ELF-1 (cell line): ENCODE data around the gene PTGES.
A peak's percentile ranks its signal among the peaks of the same experiment; 100 is the strongest.
"Not testable (repeated sequence)": the region's sequence is repeated elsewhere in the genome, so short reads cannot be mapped to it uniquely, and the experiment has no call there.

Source experiments
- DNase-seq: peaks from one replicate; pipeline ENCODE4 v3.0.0-alpha.2; 2016; ENCODE audit warnings: low read depth, low spot score

Gene PTGES

DNA sequence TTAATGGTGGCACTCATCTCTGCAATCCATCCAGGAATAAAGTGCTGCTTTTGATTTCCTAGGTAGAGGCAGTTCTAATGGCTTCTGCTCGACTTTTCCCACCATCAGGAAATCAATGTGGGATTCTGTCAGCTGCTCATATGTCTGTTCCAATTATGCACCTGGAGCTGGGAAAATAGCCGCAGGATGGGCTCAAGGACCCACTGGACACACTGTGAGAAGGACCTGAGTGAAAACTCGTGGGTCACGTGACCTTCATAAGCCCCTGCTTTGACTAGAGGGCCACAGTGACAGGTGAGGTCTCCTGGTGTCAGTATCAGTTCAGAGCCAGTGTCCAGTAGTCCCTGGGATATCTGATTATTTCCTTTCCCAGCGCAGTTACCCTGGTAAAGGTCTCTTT, 17.9 kb upstream of the PTGES start:
- no peak for DNase-seq

GRCh38 chr9:129769669-129770068, 16.8 kb upstream of the PTGES start:
- no peak for DNase-seq

DNA sequence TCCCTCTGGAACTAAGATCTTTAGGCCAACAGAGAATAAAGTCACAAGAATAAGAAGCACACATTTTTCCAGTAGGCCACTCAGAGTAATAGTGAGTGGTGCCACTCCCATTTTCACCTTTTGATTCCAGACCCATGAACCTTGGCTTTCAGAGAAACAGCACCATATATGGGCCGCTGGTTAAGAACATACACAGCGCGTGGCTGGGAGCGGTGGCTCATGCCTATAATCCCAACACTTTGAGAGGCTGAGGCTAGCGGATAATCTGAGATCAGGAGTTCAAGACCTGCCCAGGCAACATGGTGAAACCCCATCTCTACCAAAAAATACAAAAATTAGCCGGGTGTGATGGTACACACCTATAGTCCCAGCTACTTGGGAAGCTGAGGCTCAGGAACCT, 15.6 kb upstream of the PTGES start:
- DNase-seq: no peak

DNA sequence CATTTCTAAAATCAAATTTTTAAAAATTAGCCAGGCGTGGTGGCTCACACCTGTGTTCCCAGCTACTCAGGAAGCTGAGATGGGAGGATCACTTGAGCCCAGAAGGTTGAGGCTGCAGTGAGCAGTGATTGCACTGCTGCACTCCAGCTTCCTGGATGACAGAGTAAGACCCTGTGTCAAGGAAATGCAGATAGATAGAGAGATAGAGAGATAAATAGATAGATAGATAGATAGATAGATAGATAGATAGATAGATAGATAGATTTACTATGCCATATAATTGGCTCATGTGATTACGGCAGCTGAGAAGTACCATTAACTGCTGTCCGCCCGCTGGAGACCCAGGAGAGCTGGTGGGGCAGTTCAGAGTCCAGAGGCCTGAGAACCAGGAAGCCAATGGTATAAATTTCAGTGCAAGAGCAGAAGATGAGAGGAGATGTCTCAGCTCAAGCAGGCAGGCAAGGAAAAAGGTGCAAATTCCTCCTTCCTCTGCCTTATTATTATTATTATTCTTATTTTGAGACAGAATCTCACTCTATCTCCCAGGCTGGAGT, 13.0 kb upstream of the PTGES start:
- no peak for DNase-seq

GRCh38 chr9:129762985-129763926, 10.4 kb upstream of the PTGES start:
- no peak for DNase-seq

- DNase-seq: not testable (repeated sequence)
Measured at GRCh38 chr9:129762370-129762984, 9.6 kb upstream of the PTGES start.

DNA sequence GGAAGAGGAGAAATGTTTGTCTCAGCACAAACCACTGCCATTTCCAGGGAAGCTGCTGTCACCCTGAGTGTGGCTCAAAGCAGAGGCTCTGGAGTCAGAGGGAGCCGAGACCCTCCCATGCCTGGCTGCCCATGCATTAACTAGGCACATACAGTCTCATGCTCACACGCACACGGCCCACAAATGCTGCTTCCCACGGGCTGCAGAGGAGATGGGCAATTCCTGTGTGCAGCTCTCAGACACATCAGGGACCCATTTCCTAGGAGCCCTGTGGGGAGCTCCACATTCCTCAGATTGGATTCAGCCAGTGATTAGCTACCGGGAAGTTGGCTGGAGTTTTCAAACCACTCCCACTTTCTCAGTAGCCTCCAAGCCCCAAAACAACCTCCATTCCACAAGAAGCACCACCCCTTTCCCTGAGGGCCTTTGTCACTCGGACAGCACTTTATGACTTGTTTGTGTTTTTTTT, 9.1 kb upstream of the PTGES start:
- peak; percentile 86 for DNase-seq

DNA sequence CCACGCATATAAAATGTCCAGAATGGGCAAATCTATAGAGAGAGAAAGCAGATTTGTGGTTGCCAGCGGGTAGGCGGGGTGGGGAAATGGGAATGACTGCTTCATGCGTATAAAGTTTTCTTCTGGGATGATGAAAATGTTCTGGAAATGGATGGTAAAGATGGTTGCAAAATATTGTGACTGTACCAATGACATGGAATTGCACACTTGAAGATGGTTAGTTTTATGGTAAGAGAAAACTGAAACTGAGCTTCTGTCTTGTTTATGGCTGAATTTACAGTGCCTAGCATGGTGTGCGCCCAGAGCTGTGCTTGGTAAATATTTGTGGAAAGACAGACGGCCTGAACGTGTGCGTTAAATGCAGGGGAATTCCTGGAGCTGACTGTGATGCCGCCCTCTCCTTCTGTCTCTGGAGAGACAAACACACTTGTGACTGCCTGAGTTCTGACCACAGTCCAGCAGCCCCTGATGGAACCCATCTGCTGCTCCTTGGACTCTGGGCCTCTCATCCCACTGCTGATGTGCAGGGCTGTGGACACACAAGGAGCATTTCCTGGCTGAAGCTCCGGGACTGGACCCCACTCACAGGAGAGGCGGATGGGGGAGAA, 8.6 kb upstream of the PTGES start:
- no peak for DNase-seq

- DNase-seq: not testable (repeated sequence)
Measured at GRCh38 chr9:129760784-129761183, 7.9 kb upstream of the PTGES start.

DNA sequence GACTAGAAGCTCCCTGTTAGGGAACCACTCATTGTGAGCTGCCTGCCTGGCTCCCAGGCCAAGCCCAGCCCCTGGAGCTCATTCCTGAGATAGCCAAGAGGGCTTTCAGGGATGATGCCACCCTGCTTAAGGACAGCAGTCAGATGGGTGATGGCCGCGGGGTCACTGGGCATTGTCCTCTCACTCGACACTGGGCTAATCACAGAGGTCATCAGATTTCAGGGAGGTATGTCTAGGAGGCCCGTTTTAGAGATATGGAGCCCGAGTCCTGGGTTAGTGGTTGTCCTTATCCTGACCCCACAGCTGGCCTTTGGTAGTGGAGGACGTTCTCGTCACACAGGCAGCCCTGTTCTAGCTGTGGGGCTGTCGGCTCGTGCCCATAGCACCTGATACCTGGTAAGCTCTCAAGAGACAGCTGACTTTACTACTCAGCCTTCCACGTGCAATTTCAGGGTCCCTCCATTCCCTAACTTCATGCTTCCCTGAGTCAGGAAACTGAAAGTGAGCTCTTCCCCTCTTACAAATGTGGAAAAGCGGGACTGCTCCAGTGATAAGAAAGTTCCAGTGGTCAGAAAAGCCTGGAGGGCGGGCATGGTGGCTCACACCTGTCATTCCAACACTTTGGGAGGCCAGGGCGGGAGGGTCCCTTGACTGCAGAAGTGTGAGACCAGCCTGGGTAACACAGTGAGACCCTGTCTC, 7.1 kb upstream of the PTGES start:
- no peak for DNase-seq

GRCh38 chr9:129759319-129759718, 6.5 kb upstream of the PTGES start:
- no peak for DNase-seq

DNA sequence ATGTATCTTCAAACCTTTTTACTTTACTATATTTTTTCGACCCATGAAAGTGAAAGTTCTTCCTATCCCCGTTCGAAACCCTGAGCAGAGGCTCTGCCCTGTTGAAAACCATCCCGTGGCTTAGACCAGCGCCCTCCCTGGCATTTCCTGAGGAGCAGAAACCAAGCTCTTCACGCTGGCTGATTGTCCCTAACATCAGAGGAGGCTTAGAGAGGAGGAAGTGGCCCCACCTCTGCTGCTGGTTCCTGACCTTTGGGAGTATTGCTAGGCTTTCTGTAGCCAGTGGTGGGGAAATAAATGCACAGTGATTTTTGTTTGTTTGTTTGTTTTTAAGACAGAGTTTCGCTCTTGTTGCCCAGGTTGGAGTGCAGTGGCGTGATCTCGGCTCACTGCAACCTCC, 4.2 kb upstream of the PTGES start:
- no peak for DNase-seq

- DNase-seq: no peak
Measured at GRCh38 chr9:129756191-129756590, 3.3 kb upstream of the PTGES start.

GRCh38 chr9:129755151-129755550, 2.3 kb upstream of the PTGES start:
- DNase-seq: no peak

DNA sequence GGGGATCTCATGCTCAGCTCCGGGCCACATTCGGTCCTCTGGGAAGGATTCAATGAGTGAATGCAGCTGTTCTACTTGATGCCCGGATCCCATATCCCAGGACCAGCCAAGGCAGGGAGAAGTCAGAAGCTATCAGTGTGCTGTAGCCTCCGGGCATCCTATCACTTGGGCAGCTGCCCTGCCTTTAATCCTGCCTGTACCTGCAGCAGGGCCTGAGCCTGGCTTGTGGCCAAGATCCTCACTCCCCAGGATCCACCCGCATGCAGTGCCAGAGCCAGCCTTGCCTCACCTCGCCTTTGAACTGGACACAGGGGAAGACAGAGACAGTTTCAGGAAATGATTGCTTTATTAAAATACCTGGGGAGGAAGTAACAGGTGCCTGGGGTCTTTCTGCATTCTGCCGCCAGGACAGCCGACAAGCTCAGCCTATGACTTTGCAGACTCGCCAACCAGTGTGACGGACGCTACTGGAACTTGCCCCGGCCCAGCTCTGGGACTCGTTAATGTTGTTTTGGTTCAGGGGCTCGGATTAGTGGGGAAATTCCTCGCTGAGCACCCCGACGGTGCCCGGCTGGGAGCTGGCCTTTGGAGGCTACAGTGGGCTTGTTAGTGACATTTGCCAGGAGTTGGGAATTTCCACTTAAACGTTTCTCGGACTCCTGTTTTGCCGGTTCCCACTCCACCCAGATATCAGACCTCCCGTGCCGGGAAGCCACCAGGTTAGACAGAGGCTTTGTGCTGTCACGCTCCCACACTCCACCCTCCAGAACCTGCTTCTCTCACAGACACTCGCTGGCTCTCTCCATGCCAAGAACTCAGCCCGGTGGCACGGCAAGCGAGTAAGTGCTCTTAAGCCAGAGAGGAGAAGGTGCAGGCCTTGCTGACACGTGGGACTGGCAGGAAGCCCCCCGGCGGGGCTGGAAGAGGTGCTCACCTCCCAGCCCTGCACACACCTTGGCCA, 721 bp downstream of the PTGES start:
- DNase-seq: peak; percentile 44

DNA sequence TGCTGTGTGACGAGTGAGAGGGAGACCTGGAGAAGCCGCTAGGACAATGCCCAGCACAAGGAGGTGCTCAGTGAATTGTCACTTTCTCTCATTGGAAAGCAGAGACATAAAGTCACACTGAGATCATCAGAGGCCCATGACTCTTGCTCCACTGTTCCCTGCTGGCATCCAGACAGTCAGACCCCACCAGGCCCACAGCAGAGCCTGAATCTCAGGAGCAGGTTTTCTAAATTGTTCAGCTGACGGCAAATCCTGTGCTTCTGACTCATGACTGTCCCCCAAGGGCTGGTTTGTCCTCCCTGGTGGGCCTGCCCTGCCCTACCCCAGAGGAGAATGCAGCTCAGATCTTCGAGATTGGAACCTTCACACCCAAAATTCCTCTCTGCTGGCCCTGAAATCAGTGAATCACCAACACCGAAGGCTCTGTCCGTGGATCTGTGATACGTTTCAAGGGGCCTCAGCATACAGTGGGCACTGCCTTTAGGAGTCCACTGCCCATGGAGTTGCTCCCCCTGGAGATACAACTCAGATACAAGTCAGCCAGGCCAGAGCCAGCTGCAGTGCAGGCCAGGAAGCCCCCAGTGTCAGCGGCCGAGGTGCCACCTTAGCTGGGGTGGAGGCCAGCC, 2.7 kb downstream of the PTGES start:
- DNase-seq: peak; percentile 87

DNA sequence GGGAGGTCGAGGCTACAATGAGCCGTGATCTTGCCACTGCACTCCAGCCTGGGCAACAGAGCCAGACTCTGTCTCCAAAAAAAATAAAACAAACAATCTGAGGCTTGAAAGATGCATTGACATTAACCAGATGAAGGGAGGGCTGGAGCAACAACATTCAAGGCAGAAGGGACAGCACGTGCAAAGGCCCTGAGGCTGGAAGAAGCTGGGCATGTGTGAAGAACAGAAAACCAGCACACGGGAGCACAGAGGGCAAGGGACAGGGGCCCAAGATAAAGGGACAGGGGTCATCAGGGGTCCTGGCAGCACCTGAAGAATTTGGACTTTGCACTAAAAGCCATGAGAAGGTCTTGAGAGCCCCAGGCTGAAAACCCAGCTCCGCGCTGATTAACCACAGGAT, 3.3 kb downstream of the PTGES start:
- DNase-seq: no peak

DNA sequence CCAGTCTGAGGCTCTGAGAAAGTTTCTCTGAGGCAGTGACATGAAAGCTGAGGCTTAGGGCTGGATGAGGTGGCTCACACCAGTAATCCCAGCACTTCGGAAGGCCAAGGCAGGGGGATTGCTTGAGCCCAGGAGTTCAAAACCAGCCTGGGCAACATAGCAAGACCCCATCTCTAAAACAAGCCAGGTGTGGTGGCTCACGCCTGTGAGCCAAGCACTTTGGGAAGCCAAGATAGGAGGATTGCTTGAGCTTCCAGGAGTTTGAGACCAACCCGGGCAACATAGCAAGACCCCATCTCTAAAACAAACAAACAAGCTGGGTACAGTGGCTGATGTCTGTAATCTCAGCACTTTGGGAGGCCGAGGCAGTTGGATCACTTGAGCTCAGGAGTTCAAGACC, 3.8 kb downstream of the PTGES start:
- not testable (repeated sequence) for DNase-seq

GRCh38 chr9:129748249-129748648, 4.6 kb downstream of the PTGES start:
- DNase-seq: no peak
